Measurements from ENCODE around the gene TFIP11.

TFIP11 gene

GRCh38 chr22:26501996-26502395 is 10.3 kb downstream of the TFIP11 start:
- TF ChIP-seq CTCF (IDR thresholded peaks at IDR 0.05) = no peak

- TF ChIP-seq CTCF (IDR thresholded peaks at IDR 0.05) = no peak
Observed at GRCh38 chr22:26499188-26499703, 13.0 kb downstream of the TFIP11 start.

GRCh38 chr22:26496456-26496855 is 15.8 kb downstream of the TFIP11 start:
- TF ChIP-seq CTCF (IDR thresholded peaks at IDR 0.05) = no peak

- TF ChIP-seq CTCF (IDR thresholded peaks at IDR 0.05) = no peak
Observed at GRCh38 chr22:26494506-26494905, 17.8 kb downstream of the TFIP11 start.

GRCh38 chr22:26492220-26492619 is 20.1 kb downstream of the TFIP11 start:
- no peak for TF ChIP-seq CTCF (IDR thresholded peaks at IDR 0.05)

- no peak for TF ChIP-seq CTCF (IDR thresholded peaks at IDR 0.05)
Observed at GRCh38 chr22:26489447-26490036, 22.7 kb downstream of the TFIP11 start.

- TF ChIP-seq CTCF (IDR thresholded peaks at IDR 0.05) = no peak
Observed at GRCh38 chr22:26487996-26488395, 24.3 kb downstream of the TFIP11 start.

- no peak for TF ChIP-seq CTCF (IDR thresholded peaks at IDR 0.05)
Observed at GRCh38 chr22:26486394-26486793, 25.9 kb downstream of the TFIP11 start.

Measured in LNCAP (cell line).